HFF-Myc (cell line): Measurements from ENCODE around the gene PSMD8.
A peak's percentile ranks its signal among the peaks of the same experiment; 100 is the strongest.
"Not testable (repeated sequence)": the region's sequence is repeated elsewhere in the genome, so short reads cannot be mapped to it uniquely, and the experiment has no call there.

ENCODE experiments used
- DNase-seq: peaks from one replicate; pipeline ENCODE4 v3.0.0-alpha.2; 2011; ENCODE audit warnings: low read depth; ENCODE audit errors: extremely low read depth
- H3K4me3 ChIP-seq: replicated peaks from 2 replicates; pipeline ENCODE4 v1.5.1; 2011; ENCODE audit warnings: low read depth, mild to moderate bottlenecking, control low read depth, low read length
- CTCF ChIP-seq: IDR thresholded peaks from 2 replicates; pipeline ENCODE4 v1.5.1; 2012; ENCODE audit warnings: mild to moderate bottlenecking, low read depth, low read length, control low read depth; ENCODE audit errors: missing control alignments

Gene PSMD8

GRCh38 chr19:38400361-38400760 is 26.0 kb downstream of the PSMD8 start:
- DNase-seq: no peak
- no peak for TF ChIP-seq CTCF
- no peak overlapping the region for H3K4me3 ChIP-seq

GRCh38 chr19:38401148-38401547 is 26.8 kb downstream of the PSMD8 start:
- no peak for DNase-seq
- H3K4me3 ChIP-seq: no peak overlapping the region
- no peak for TF ChIP-seq CTCF

GRCh38 chr19:38402623-38402966 is 28.2 kb downstream of the PSMD8 start:
- DNase-seq: no peak
- peak overlapping the region; percentile 77; the same call in 1 of the 2 replicates for H3K4me3 ChIP-seq
- no peak for TF ChIP-seq CTCF

GRCh38 chr19:38402967-38403674 is 28.8 kb downstream of the PSMD8 start, which contains the start of gene FAM98C:
FAM98C (plus strand) TSS chr19:38403093; CDS start chr19:38403154, 61 bp downstream.
- peak; percentile 88 for TF ChIP-seq CTCF
- peak; percentile 82 for DNase-seq
- H3K4me3 ChIP-seq: peak within 1 kb of the TSS; percentile 77

GRCh38 chr19:38404858-38405257 is 30.5 kb downstream of the PSMD8 start:
- TF ChIP-seq CTCF: no peak
- no peak overlapping the region for H3K4me3 ChIP-seq
- no peak for DNase-seq

GRCh38 chr19:38405276-38405675 is 30.9 kb downstream of the PSMD8 start:
- DNase-seq: no peak
- H3K4me3 ChIP-seq: no peak overlapping the region
- no peak for TF ChIP-seq CTCF

GRCh38 chr19:38409631-38410133 is 35.3 kb downstream of the PSMD8 start:
- no peak for TF ChIP-seq CTCF
- DNase-seq: no peak
- no peak overlapping the region for H3K4me3 ChIP-seq

- DNase-seq, H3K4me3 ChIP-seq: not testable (repeated sequence)
Measured at GRCh38 chr19:38410407-38410806, 36.0 kb downstream of the PSMD8 start.
